Ascending aorta (tissue), 2 donors: ENCODE results near the gene KCNAB1. TPM values are rescaled to one million over a fixed set of nuclear protein-coding genes. Genes with fewer than 3 reads are reported as not detected.
"Not testable (repeated sequence)": the region's sequence is repeated elsewhere in the genome, so short reads cannot be mapped to it uniquely, and the experiment has no call there.

Experiments
- DNase-seq, 2 donors: peaks; one replicate each; pipeline ENCODE4 v3.0.0-alpha.2; 2019; ENCODE audit warnings: low spot score in 2 of 2
- H3K27ac ChIP-seq, 2 donors: fragments of 200-600 bp; sonication (generic); one replicate each; pipeline ENCODE4 v1.5.1; 2016 to 2017; ENCODE audit warnings: mild to moderate bottlenecking in 1 of 2
- H3K27me3 ChIP-seq: fragments of 200-600 bp; sonication (generic); one replicate; pipeline ENCODE4 v1.5.1; 2017
- H3K36me3 ChIP-seq, 2 donors: fragments of 200-600 bp; sonication (generic); one replicate each; pipeline ENCODE4 v1.5.1; 2016
- H3K4me1 ChIP-seq, 2 donors: fragments of 200-600 bp; sonication (generic); one replicate each; pipeline ENCODE4 v1.5.1; 2016 to 2017; ENCODE audit warnings: mild to moderate bottlenecking in 1 of 2
- H3K4me3 ChIP-seq, 2 donors: fragments of 200-600 bp; sonication (generic); one replicate each; pipeline ENCODE4 v1.5.1; 2016 to 2017; ENCODE audit warnings: mild to moderate bottlenecking in 1 of 2
- H3K9me3 ChIP-seq, 2 donors: fragments of 200-600 bp; sonication (generic); one replicate each; pipeline ENCODE4 v1.5.1; 2016
- CTCF ChIP-seq, 3 experiments: fragments of 200-600 bp in 2 of 3; fragments of 450-650 bp in 1 of 3; sonication (generic) in 2 of 3; IDR thresholded peaks; one replicate each; pipeline ENCODE4 v1.5.1; 2016 to 2019; ENCODE audit warnings: antibody characterized with exemption in 3 of 3, mild to moderate bottlenecking in 1 of 3, moderate library complexity in 1 of 3
- intact Hi-C: fragments of 100-400 bp; cut with DNase I; formaldehyde crosslinking; loops from one replicate; pipeline ENCODE4 v1.15.1; 2023
- total RNA-seq: library from RNA; depleted of rRNA; stranded (reverse); fragments of >200 nt; gene quantifications from one replicate; pipeline ENCODE4 v1.1.0, GENCODE V29; 2016

KCNAB1 gene
- total RNA-seq, 1 donor from 2014 or later: 15.1 TPM

GRCh38 chr3:156098437-156099035 lies 21.8 kb upstream of the KCNAB1 start:
- no peak for DNase-seq
- no peak for TF ChIP-seq CTCF (IDR thresholded peaks at IDR 0.05)
- intact Hi-C loops: no loop called here
- Histone ChIP-seq H3K4me3 (no peak overlapping the region), H3K36me3 (no peaks in the 10 kb centered on the region), H3K27me3 (no peaks in the 10 kb centered on the region), H3K9me3 (no peaks in the 10 kb centered on the region), H3K27ac (no peak overlapping the region), H3K4me1 (peaks cover 4 to 13% of the 10 kb centered on the region in 2 donors)

- H3K36me3 ChIP-seq, H3K4me3 ChIP-seq, DNase-seq, H3K27me3 ChIP-seq, H3K27ac ChIP-seq, H3K9me3 ChIP-seq, intact Hi-C loops: not testable (repeated sequence)
- peaks cover 4 to 13% of the 10 kb centered on the region in 2 donors for H3K4me1 ChIP-seq
Observed at GRCh38 chr3:156099348-156099747, 21.0 kb upstream of the KCNAB1 start.

GRCh38 chr3:156099984-156100383 lies 20.4 kb upstream of the KCNAB1 start:
- DNase-seq, H3K27me3 ChIP-seq, H3K4me3 ChIP-seq, H3K27ac ChIP-seq, H3K9me3 ChIP-seq, H3K36me3 ChIP-seq, intact Hi-C loops: not testable (repeated sequence)
- H3K4me1 ChIP-seq: peaks cover 4 to 13% of the 10 kb centered on the region in 2 donors

- Histone ChIP-seq H3K27ac (peak overlapping the region; percentile 22 to 46), H3K4me1 (peaks cover 4 to 20% of the 10 kb centered on the region in 2 donors), H3K4me3 (no peak overlapping the region), H3K27me3 (no peaks in the 10 kb centered on the region), H3K9me3 (no peaks in the 10 kb centered on the region), H3K36me3 (no peaks in the 10 kb centered on the region)
- TF ChIP-seq CTCF (IDR thresholded peaks at IDR 0.05): no peak
- intact Hi-C loops: no loop called here
- no peak for DNase-seq
Observed at GRCh38 chr3:156102267-156102931, 18.0 kb upstream of the KCNAB1 start.

- no peaks in the 10 kb centered on the region for H3K9me3 ChIP-seq
- peak overlapping the region in 1 of 2 donors; percentile 24 for H3K27ac ChIP-seq
- intact Hi-C loops: loop anchor here (5.0 kb wide), 1 partner anchor 35 kb away; no protein-coding TSS in a partner anchor
- H3K27me3 ChIP-seq: no peaks in the 10 kb centered on the region
- H3K4me1 ChIP-seq: peaks cover 4 to 31% of the 10 kb centered on the region in 2 donors
- TF ChIP-seq CTCF (IDR thresholded peaks at IDR 0.05): peak in 1 of 3 experiments; percentile 18
- DNase-seq: no peak
- H3K4me3 ChIP-seq: no peak overlapping the region
- H3K36me3 ChIP-seq: no peaks in the 10 kb centered on the region
Observed at GRCh38 chr3:156106721-156107373, 13.5 kb upstream of the KCNAB1 start.

GRCh38 chr3:156107504-156107903 lies 12.9 kb upstream of the KCNAB1 start:
- DNase-seq: no peak
- peaks cover 3 to 29% of the 10 kb centered on the region in 2 donors for H3K4me1 ChIP-seq
- intact Hi-C loops: loop anchor here (5.0 kb wide), 1 partner anchor 35 kb away; no protein-coding TSS in a partner anchor
- H3K27me3 ChIP-seq: no peaks in the 10 kb centered on the region
- no peak overlapping the region for H3K4me3 ChIP-seq
- no peaks in the 10 kb centered on the region for H3K36me3 ChIP-seq
- TF ChIP-seq CTCF (IDR thresholded peaks at IDR 0.05): no peak
- no peaks in the 10 kb centered on the region for H3K9me3 ChIP-seq
- H3K27ac ChIP-seq: no peak overlapping the region
